Gastrocnemius medialis (tissue), 4 donors: Measurements from ENCODE around the gene FCRL2. TPM values are rescaled to one million over a fixed set of nuclear protein-coding genes. Genes with fewer than 3 reads are reported as not detected.

Experiments used
- ATAC-seq, 2 donors: fragments of 150-250 bp; one replicate each; pipeline ENCODE4 v1.9.1; 2016
- DNase-seq, 2 donors: peaks; one replicate each; pipeline ENCODE4 v3.0.0-alpha.2; 2019
- H3K27ac ChIP-seq, 4 donors: fragments of 200-600 bp; sonication (generic); 1 replicate in 1 of 4; 2 replicates in 3 of 4; pipeline ENCODE4 v1.5.1; 2016 to 2018; ENCODE audit warnings: mild to moderate bottlenecking in 2 of 4, moderate library complexity in 1 of 4
- H3K27me3 ChIP-seq, 3 donors: fragments of 200-600 bp; sonication (generic) in 2 of 3; 1 replicate in 1 of 3; 2 replicates in 2 of 3; pipeline versions ENCODE4 v1.5.1 to v1.6.0; 2016 to 2019; ENCODE audit warnings: mild to moderate bottlenecking in 1 of 3, moderate library complexity in 1 of 3
- H3K36me3 ChIP-seq, 2 donors: fragments of 200-600 bp; sonication (generic) in 1 of 2; one replicate each; pipeline ENCODE4 v1.5.1; 2017 to 2018
- H3K4me1 ChIP-seq, 2 donors: fragments of 200-600 bp; sonication (generic) in 1 of 2; one replicate each; pipeline ENCODE4 v1.5.1; 2016 to 2017; ENCODE audit warnings: mild to moderate bottlenecking in 2 of 2
- H3K4me3 ChIP-seq, 4 donors: fragments of 200-600 bp; sonication (generic) in 3 of 4; 1 replicate in 1 of 4; 2 replicates in 3 of 4; pipeline ENCODE4 v1.5.1; 2016 to 2019; ENCODE audit warnings: mild to moderate bottlenecking in 2 of 4
- H3K9me3 ChIP-seq, 3 donors: fragments of 200-600 bp; sonication (generic) in 2 of 3; 1 replicate in 1 of 3; 2 replicates in 2 of 3; pipeline ENCODE4 v1.5.1; 2016 to 2019
- POLR2A ChIP-seq, 2 donors: fragments of 450-650 bp; IDR thresholded peaks; one replicate each; pipeline ENCODE4 v1.6.1; 2017; ENCODE audit warnings: antibody characterized with exemption in 2 of 2, mild to moderate bottlenecking in 2 of 2, moderate library complexity in 2 of 2
- in situ Hi-C, 4 donors: fragments of 200-750 bp; cut with MboI; loops; one replicate each; pipeline versions ENCODE4 v1.15.0 to v1.8.0; 2017; ENCODE audit warnings: low sequenced_read_pairs in 4 of 4
- intact Hi-C: fragments of 100-400 bp; cut with DNase I; formaldehyde crosslinking; loops from one replicate; pipeline ENCODE4 v1.15.1; 2023; ENCODE audit warnings: low total_unique reads
- total RNA-seq, 4 donors: library from RNA; depleted of rRNA; stranded (reverse); fragments of >200 nt; gene quantifications; one replicate each; pipeline versions ENCODE4 v1.1.0 to v1.2.3, GENCODE V29; 2016
- TF ChIP-seq, protein P1 (sequence below), 5 experiments: fragments of 450-650 bp in 3 of 5; fragments of 200-600 bp in 2 of 5; sonication (generic) in 2 of 5; IDR thresholded peaks in 4 of 5; conservative IDR thresholded peaks in 1 of 5; 1 replicate in 4 of 5; 2 replicates in 1 of 5; pipeline ENCODE4 v1.5.1; 2016 to 2019; ENCODE audit warnings: antibody characterized with exemption in 5 of 5, mild to moderate bottlenecking in 3 of 5, moderate library complexity in 3 of 5

FCRL2 gene
- total RNA-seq, 4 donors from 2014 or later: 0.19 TPM; not detected in 3

DNA sequence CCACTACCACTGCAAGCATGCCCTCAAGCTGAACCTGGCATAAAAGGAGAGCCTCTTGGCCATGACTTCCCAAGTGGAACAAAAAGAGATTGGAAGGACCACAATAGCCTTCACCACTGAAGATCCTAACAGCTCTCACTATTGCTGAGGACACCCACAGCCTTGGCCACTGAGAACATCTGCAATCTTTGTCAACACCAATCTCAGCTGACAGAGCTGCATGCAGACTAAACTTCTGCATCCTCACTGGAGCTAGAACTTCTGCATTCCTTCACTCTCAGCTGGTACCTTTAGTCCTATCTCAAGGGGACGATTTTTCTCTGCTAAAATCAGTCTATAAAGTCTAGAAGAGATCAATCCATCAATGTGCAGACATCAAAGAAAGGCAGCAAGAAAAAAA, 8.3 kb upstream of the FCRL2 start:
- intact Hi-C loops: no loop called here
- H3K36me3 ChIP-seq: no peaks in the 10 kb centered on the region
- H3K9me3 ChIP-seq: no peaks in the 10 kb centered on the region
- H3K4me1 ChIP-seq: no peaks in the 10 kb centered on the region
- DNase-seq: no peak
- no peaks in the 10 kb centered on the region for H3K27me3 ChIP-seq
- no peak overlapping the region for H3K4me3 ChIP-seq
- TF ChIP-seq POLR2A (IDR thresholded peaks at IDR 0.05): no peak
- TF ChIP-seq, protein P1, sequence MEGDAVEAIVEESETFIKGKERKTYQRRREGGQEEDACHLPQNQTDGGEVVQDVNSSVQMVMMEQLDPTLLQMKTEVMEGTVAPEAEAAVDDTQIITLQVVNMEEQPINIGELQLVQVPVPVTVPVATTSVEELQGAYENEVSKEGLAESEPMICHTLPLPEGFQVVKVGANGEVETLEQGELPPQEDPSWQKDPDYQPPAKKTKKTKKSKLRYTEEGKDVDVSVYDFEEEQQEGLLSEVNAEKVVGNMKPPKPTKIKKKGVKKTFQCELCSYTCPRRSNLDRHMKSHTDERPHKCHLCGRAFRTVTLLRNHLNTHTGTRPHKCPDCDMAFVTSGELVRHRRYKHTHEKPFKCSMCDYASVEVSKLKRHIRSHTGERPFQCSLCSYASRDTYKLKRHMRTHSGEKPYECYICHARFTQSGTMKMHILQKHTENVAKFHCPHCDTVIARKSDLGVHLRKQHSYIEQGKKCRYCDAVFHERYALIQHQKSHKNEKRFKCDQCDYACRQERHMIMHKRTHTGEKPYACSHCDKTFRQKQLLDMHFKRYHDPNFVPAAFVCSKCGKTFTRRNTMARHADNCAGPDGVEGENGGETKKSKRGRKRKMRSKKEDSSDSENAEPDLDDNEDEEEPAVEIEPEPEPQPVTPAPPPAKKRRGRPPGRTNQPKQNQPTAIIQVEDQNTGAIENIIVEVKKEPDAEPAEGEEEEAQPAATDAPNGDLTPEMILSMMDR (IDR thresholded peaks at IDR 0.05 in 4 of 5, conservative IDR thresholded peaks at IDR 0.05 in 1 of 5): no peak
- in situ Hi-C loops: no loop called here
- no peak for ATAC-seq
- H3K27ac ChIP-seq: no peak overlapping the region

DNA sequence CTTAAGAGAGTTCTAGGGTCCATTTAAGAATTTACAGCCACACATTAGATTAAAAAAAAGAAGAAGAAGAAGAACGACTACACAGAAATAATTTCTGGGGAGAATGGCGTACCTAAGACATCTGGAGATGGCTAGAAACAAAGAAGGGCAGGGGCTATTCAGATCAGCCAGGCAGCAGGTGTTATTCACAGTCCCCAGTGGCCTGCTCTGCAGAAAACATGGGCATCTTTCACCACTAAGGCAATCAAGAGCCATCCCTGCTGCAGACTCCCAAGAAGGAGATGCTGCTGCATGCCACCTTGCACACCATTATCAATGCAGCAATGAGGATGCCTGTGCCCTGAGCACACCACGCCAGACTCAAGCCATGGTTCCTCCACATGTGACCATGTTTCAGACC, 7.9 kb upstream of the FCRL2 start:
- intact Hi-C loops (no loop called here), in situ Hi-C loops (no loop called here)
- Histone ChIP-seq H3K27me3 (no peaks in the 10 kb centered on the region), H3K36me3 (no peaks in the 10 kb centered on the region), H3K9me3 (no peaks in the 10 kb centered on the region), H3K4me3 (no peak overlapping the region), H3K27ac (no peak overlapping the region), H3K4me1 (no peaks in the 10 kb centered on the region)
- DNase-seq: no peak
- TF ChIP-seq POLR2A (IDR thresholded peaks at IDR 0.05): no peak
- TF ChIP-seq, protein P1 (IDR thresholded peaks at IDR 0.05 in 4 of 5, conservative IDR thresholded peaks at IDR 0.05 in 1 of 5): no peak
- no peak for ATAC-seq

DNA sequence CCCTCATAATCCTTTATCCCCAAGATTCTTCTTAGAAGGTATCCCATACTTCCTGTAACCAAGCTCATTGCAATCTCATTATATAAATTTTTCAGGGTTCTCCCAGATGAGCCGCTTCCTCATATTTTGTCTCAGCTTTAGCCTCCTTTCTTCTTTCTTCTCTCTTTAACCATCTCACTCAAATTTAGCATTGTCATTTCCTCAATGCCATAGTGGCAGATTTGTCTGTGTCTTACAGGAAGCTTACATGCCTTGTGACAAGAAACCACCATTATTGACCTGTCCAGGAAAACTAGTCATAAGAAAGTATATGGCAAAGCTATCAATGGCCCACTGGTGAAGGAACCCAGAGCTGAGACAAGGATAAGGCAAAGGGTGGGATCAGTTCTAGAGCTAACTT, 6.0 kb upstream of the FCRL2 start:
- in situ Hi-C loops: no loop called here
- Histone ChIP-seq H3K27ac (no peak overlapping the region), H3K9me3 (no peaks in the 10 kb centered on the region), H3K4me3 (no peak overlapping the region), H3K27me3 (no peaks in the 10 kb centered on the region), H3K36me3 (no peaks in the 10 kb centered on the region), H3K4me1 (no peaks in the 10 kb centered on the region)
- intact Hi-C loops: no loop called here
- no peak for ATAC-seq
- no peak for DNase-seq
- TF ChIP-seq, protein P1 (IDR thresholded peaks at IDR 0.05 in 4 of 5, conservative IDR thresholded peaks at IDR 0.05 in 1 of 5): no peak
- TF ChIP-seq POLR2A (IDR thresholded peaks at IDR 0.05): no peak

DNA sequence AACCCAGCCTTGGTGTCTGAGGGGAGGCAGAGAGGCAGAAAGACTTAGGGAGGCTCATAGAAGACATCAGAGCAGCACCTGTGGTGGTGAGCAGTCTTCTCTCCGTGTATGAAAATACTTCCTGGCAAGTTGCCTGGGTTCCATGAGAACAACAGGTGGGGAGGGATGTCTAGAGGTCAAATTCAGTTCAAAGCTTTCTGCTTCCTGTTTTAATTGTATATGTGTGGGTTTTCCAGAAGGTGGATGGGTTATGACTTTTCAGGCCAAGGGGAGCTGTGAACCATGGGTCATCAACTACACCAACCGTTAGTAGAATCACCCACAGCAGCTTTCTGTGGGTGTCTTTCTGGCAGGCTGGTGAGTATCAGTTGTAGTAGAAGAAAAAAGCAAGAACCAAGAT, 4.1 kb upstream of the FCRL2 start:
- no peaks in the 10 kb centered on the region for H3K9me3 ChIP-seq
- no peak for DNase-seq
- no peaks in the 10 kb centered on the region for H3K36me3 ChIP-seq
- H3K4me3 ChIP-seq: no peak overlapping the region
- no peak for ATAC-seq
- TF ChIP-seq POLR2A (IDR thresholded peaks at IDR 0.05): no peak
- TF ChIP-seq, protein P1 (IDR thresholded peaks at IDR 0.05 in 4 of 5, conservative IDR thresholded peaks at IDR 0.05 in 1 of 5): no peak
- H3K4me1 ChIP-seq: no peaks in the 10 kb centered on the region
- in situ Hi-C loops: no loop called here
- H3K27ac ChIP-seq: no peak overlapping the region
- intact Hi-C loops: no loop called here
- H3K27me3 ChIP-seq: no peaks in the 10 kb centered on the region

DNA sequence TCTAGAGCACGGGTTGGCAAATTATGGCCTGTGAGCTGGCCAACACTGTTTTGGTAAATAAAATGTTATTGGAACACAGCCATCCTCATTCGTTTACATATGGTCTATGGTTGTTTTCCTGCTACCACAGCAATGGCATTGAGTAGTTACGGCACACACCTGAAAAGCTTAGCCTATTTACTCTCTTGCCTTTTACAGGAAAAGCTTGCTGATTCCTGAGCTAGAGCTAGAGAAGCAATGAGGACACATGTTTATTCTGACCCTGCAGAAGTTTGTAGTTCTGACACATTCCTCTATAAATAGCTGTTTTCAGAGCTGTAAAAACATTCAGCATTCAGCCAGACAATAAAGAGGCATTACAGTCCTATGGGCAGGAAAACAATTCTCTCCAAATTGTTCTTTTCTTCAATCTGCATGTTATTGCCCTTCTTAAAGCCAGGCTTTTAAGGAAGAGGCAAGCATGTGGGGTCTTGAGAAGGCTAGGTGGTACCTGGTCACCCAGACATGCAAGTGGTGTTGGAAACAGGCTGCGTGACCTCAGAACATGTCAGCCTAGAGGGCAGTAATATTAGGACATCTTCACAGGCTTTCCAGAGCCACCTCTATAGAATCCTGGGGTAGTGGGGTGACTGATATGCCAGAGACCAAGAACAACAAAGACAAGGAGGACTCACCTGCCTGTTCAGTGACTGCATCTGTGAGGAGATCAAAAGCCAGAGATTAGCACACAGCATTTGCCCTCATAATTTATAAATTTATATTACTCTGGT, 1.6 kb downstream of the FCRL2 start:
- no peak overlapping the region for H3K4me3 ChIP-seq
- in situ Hi-C loops: no loop called here
- ATAC-seq (no peak), DNase-seq (no peak)
- TF ChIP-seq, protein P1 (IDR thresholded peaks at IDR 0.05 in 4 of 5, conservative IDR thresholded peaks at IDR 0.05 in 1 of 5): no peak
- no peak for TF ChIP-seq POLR2A (IDR thresholded peaks at IDR 0.05)
- H3K36me3 ChIP-seq: no peaks in the 10 kb centered on the region
- intact Hi-C loops: no loop called here
- H3K4me1 ChIP-seq: no peaks in the 10 kb centered on the region
- H3K27ac ChIP-seq: no peak overlapping the region
- H3K27me3 ChIP-seq: no peaks in the 10 kb centered on the region
- no peaks in the 10 kb centered on the region for H3K9me3 ChIP-seq
